ENCODE results near the gene SNRPA1. TPM values are rescaled to one million over a fixed set of nuclear protein-coding genes. Genes with fewer than 3 reads are reported as not detected.

SNRPA1 gene
- total and polyA plus RNA-seq, 2 experiments from 2014 or later, result 35.2 to 70.4 TPM

GRCh38 chr15:101280007-101280406, 15.0 kb downstream of the SNRPA1 start:
- no peak overlapping the region for H3K4me2 ChIP-seq (ENCODE audit: unreplicated experiment)
- H2AFZ ChIP-seq, result no peak overlapping the region
- H4K20me1 ChIP-seq (ENCODE audit: insufficient read depth), result no peaks in the 10 kb centered on the region
- H3K27ac ChIP-seq, result no peak overlapping the region
- H3F3A ChIP-seq (ENCODE audit: insufficient read depth), result peaks cover 44% of the 10 kb centered on the region
- in situ Hi-C loops (cut with MboI), result no loop called here
- DNase-seq, result no peak
- no peaks in the 10 kb centered on the region for H3K27me3 ChIP-seq (replicated peaks; ENCODE audit: insufficient read depth)
- peaks cover 20% of the 10 kb centered on the region for H3K79me2 ChIP-seq (ENCODE audit: insufficient read depth)
- no peaks in the 10 kb centered on the region for H3K9me3 ChIP-seq (ENCODE audit: low read depth)
- H3K9ac ChIP-seq, result no peak overlapping the region
- WGBS, 2 experiments (ENCODE audit: low coverage in 1 of 2, low lambda C conversion rate in 2 of 2, missing lambda C conversion rate in 2 of 2), result 96 to 98% methylated on average over 2 of the region's 2 CpGs
- TF ChIP-seq EZH2phosphoT487 (IDR thresholded peaks at IDR 0.05; ENCODE audit: insufficient read depth, low read depth) (no peak), EZH2 (IDR thresholded peaks at IDR 0.05; ENCODE audit: insufficient read depth, poor library complexity, severe bottlenecking) (no peak)
- H3K36me3 ChIP-seq (ENCODE audit: low read depth), result peaks cover 36% of the 10 kb centered on the region
- no peak overlapping the region for H3K4me3 ChIP-seq
- peaks cover 13% of the 10 kb centered on the region; the same call in 1 of the 2 replicates for H3K4me1 ChIP-seq (ENCODE audit: insufficient read depth)
- no peaks in the 10 kb centered on the region for H3K9me2 ChIP-seq (ENCODE audit: insufficient read depth)

DNA sequence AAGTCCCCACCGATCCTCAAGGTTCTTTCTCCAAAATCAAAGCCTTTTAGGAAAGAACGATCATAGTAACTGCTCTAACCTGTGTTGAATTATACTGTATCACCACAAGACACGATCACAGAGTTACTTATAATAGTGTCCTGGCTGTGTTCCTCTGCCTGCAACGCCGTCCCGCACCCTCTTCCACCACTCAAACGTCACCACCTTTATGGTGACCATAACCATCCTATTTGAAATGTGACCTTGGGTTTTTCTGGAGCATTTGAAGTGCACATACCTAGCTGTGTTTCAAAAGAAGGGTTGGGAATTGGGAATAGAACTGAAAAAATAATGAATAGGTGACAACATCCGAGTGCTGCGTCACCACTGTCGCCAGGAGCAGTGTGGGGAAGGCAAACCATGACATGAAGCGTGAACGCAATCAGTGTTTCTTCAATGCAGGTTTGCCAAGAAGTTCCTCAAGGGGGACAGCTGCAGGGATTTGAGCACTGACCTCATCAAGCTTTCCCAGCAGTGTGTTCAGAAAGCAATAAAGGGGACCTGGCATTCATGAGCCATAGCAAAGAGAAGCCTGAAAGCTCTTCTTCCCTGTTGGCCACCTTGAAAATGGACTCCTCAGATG, 17.0 kb downstream of the SNRPA1 start:
- Histone ChIP-seq H4K20me1 (ENCODE audit: insufficient read depth) (no peaks in the 10 kb centered on the region), H3K9me3 (ENCODE audit: low read depth) (no peaks in the 10 kb centered on the region), H3K27ac (peak overlapping the region; percentile 98), H3K4me2 (ENCODE audit: unreplicated experiment) (peak overlapping the region; percentile 93), H3F3A (ENCODE audit: insufficient read depth) (peaks cover 54% of the 10 kb centered on the region), H3K9ac (peak overlapping the region; percentile 100), H3K9me2 (ENCODE audit: insufficient read depth) (no peaks in the 10 kb centered on the region), H3K36me3 (ENCODE audit: low read depth) (peaks cover 50% of the 10 kb centered on the region), H3K4me1 (ENCODE audit: insufficient read depth) (peaks cover 13% of the 10 kb centered on the region; the same call in 1 of the 2 replicates), H3K4me3 (peak overlapping the region; percentile 99), H3K27me3 (replicated peaks; ENCODE audit: insufficient read depth) (no peaks in the 10 kb centered on the region), H2AFZ (peak overlapping the region; percentile 82), H3K79me2 (ENCODE audit: insufficient read depth) (peaks cover 40% of the 10 kb centered on the region)
- DNase-seq, result no peak
- TF ChIP-seq EZH2 (IDR thresholded peaks at IDR 0.05; ENCODE audit: insufficient read depth, poor library complexity, severe bottlenecking) (no peak), EZH2phosphoT487 (IDR thresholded peaks at IDR 0.05; ENCODE audit: insufficient read depth, low read depth) (no peak)
- WGBS, 2 experiments (ENCODE audit: low coverage in 1 of 2, low lambda C conversion rate in 2 of 2, missing lambda C conversion rate in 2 of 2), result 73 to 75% methylated on average over 12 of the region's 12 CpGs
- in situ Hi-C loops (cut with MboI), result no loop called here

- Histone ChIP-seq H3K9ac (peak within 1 kb of the TSS; percentile 100), H3K4me2 (ENCODE audit: unreplicated experiment) (peak within 1 kb of the TSS; percentile 99), H3K27me3 (replicated peaks; ENCODE audit: insufficient read depth) (no peaks in the 10 kb centered on the region), H3K9me3 (ENCODE audit: low read depth) (no peaks in the 10 kb centered on the region), H3K4me1 (ENCODE audit: insufficient read depth) (peaks cover 13% of the 10 kb centered on the region; the same call in 1 of the 2 replicates), H3K9me2 (ENCODE audit: insufficient read depth) (no peaks in the 10 kb centered on the region), H4K20me1 (ENCODE audit: insufficient read depth) (no peaks in the 10 kb centered on the region), H3F3A (ENCODE audit: insufficient read depth) (peaks cover 56% of the 10 kb centered on the region), H3K27ac (peak within 1 kb of the TSS; percentile 98), H3K4me3 (peak within 1 kb of the TSS; percentile 99), H2AFZ (peak within 1 kb of the TSS; percentile 82), H3K79me2 (ENCODE audit: insufficient read depth) (peaks cover 43% of the 10 kb centered on the region), H3K36me3 (ENCODE audit: low read depth) (peaks cover 50% of the 10 kb centered on the region)
- 1% methylated on average over 74 to 80 of the region's 91 CpGs for WGBS, 2 experiments (ENCODE audit: low coverage in 1 of 2, low lambda C conversion rate in 2 of 2, missing lambda C conversion rate in 2 of 2)
- in situ Hi-C loops (cut with MboI), result no loop called here
- DNase-seq, result peak; percentile 98
- no peak for TF ChIP-seq EZH2phosphoT487 (IDR thresholded peaks at IDR 0.05; ENCODE audit: insufficient read depth, low read depth)
- no peak for TF ChIP-seq EZH2 (IDR thresholded peaks at IDR 0.05; ENCODE audit: insufficient read depth, poor library complexity, severe bottlenecking)
Measured at GRCh38 chr15:101277038-101277822, 17.8 kb downstream of the SNRPA1 start, which contains the start of gene SELENOS. Gene SELENOS, minus strand, starts transcription at chr15:101277485. Its CDS starts 68 bp downstream, at chr15:101277417.

DNA sequence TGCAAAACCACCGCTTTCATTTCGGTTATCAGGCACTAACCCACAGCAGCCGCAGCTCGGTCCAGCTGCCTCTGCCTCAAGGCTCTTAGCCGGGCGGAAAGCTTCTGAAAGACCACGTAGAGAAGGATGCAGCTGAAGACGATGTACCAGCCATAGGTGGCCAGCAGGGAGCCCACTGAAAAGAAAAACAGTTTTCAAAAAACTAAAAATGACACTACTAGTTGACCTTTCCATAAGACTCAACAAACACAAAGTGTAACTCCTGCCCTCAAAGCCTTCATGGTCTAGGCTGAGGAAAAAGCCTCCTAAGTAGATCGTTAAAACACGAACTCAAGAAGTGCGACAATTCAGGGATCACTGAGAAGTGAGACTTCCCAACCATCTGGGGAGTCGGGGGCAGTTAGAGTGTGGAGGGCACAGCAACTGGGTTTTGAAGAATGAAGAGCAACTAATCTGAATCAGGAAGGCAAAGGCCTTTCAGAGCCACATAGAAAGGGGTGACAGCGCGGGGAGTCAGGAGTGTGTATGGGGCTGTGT, 18.5 kb downstream of the SNRPA1 start:
- H3K79me2 ChIP-seq (ENCODE audit: insufficient read depth), result peaks cover 43% of the 10 kb centered on the region
- 3 to 4% methylated on average over 14 of the region's 14 CpGs for WGBS, 2 experiments (ENCODE audit: low coverage in 1 of 2, low lambda C conversion rate in 2 of 2, missing lambda C conversion rate in 2 of 2)
- H3K4me2 ChIP-seq (ENCODE audit: unreplicated experiment), result peak overlapping the region; percentile 99
- peaks cover 50% of the 10 kb centered on the region for H3K36me3 ChIP-seq (ENCODE audit: low read depth)
- peak overlapping the region; percentile 100 for H3K9ac ChIP-seq
- TF ChIP-seq EZH2 (IDR thresholded peaks at IDR 0.05; ENCODE audit: insufficient read depth, poor library complexity, severe bottlenecking) (no peak), EZH2phosphoT487 (IDR thresholded peaks at IDR 0.05; ENCODE audit: insufficient read depth, low read depth) (no peak)
- H3K4me1 ChIP-seq (ENCODE audit: insufficient read depth), result peaks cover 13% of the 10 kb centered on the region; the same call in 1 of the 2 replicates
- H3K4me3 ChIP-seq, result peak overlapping the region; percentile 99
- H4K20me1 ChIP-seq (ENCODE audit: insufficient read depth), result no peaks in the 10 kb centered on the region
- peak overlapping the region; percentile 43 for H2AFZ ChIP-seq
- in situ Hi-C loops (cut with MboI), result no loop called here
- H3F3A ChIP-seq (ENCODE audit: insufficient read depth), result peaks cover 57% of the 10 kb centered on the region
- no peaks in the 10 kb centered on the region for H3K9me3 ChIP-seq (ENCODE audit: low read depth)
- H3K27me3 ChIP-seq (replicated peaks; ENCODE audit: insufficient read depth), result no peaks in the 10 kb centered on the region
- DNase-seq, result peak; percentile 82
- peak overlapping the region; percentile 98 for H3K27ac ChIP-seq
- no peaks in the 10 kb centered on the region for H3K9me2 ChIP-seq (ENCODE audit: insufficient read depth)
